HFFc6 (cell line): ENCODE measurements around the gene CDC42BPA. TPM values are rescaled to one million over a fixed set of nuclear protein-coding genes. Genes with fewer than 3 reads are reported as not detected.

ENCODE experiments used
- DNase-seq: peaks from one replicate; pipeline ENCODE4 v3.0.0-alpha.2; 2018
- H3K27ac Mint-ChIP-seq: 2 replicates; pipeline ENCODE4 v1.8.0; 2020; ENCODE audit warnings: mild to moderate bottlenecking, mixed read lengths
- H3K27me3 Mint-ChIP-seq: 2 replicates; pipeline ENCODE4 v1.8.0; 2021; ENCODE audit warnings: mild to moderate bottlenecking, moderate library complexity, mixed read lengths; ENCODE audit not compliant: insufficient read depth
- H3K36me3 Mint-ChIP-seq: 2 replicates; pipeline ENCODE4 v1.8.0; 2021; ENCODE audit warnings: low read depth, mixed read lengths
- H3K4me1 Mint-ChIP-seq: 2 replicates; pipeline ENCODE4 v1.8.0; 2020; ENCODE audit warnings: low read depth, mixed read lengths
- H3K4me3 Mint-ChIP-seq: 2 replicates; pipeline ENCODE4 v1.8.0; 2020; ENCODE audit warnings: mild to moderate bottlenecking, moderate library complexity, mixed read lengths
- H3K9me3 Mint-ChIP-seq: 2 replicates; pipeline ENCODE4 v1.8.0; 2020; ENCODE audit warnings: mild to moderate bottlenecking, mixed read lengths
- CTCF ChIP-seq: fragments of 200-600 bp; sonication (generic); IDR thresholded peaks from 2 replicates; pipeline ENCODE4 v1.5.0; 2021; ENCODE audit warnings: antibody characterized with exemption, mild to moderate bottlenecking
- total RNA-seq, 6 experiments: library from RNA; stranded (reverse); fragmentation: NEBNext Ultra II Directional; extraction: Animal tissue kit (Norgen Biotek cat#: 25700); gene quantifications; 2 replicates in 1 of 6; 3 replicates in 5 of 6; pipeline ENCODE4 v1.2.3, GENCODE V29; 2021

Gene CDC42BPA
- total RNA-seq, 6 experiments from 2014 or later: 32.8 to 37.8 (median 35.8) TPM

GRCh38 chr1:226973371-226973897, 344.9 kb downstream of the CDC42BPA start:
- H3K4me1 Mint-ChIP-seq: peaks cover 12% of the 10 kb centered on the region
- TF ChIP-seq CTCF: no peak
- no peak for DNase-seq
- no peak overlapping the region for H3K4me3 Mint-ChIP-seq
- peaks cover 8% of the 10 kb centered on the region for H3K36me3 Mint-ChIP-seq
- H3K27me3 Mint-ChIP-seq: peaks cover 3% of the 10 kb centered on the region; the same call in 1 of the 2 replicates
- 0 out of 2 replicates have a peak overlapping the region, but pooled peaks have one; percentile 25 for H3K27ac Mint-ChIP-seq
- H3K9me3 Mint-ChIP-seq: peaks cover 7% of the 10 kb centered on the region

GRCh38 chr1:226972931-226973330, 345.4 kb downstream of the CDC42BPA start:
- no peak for DNase-seq
- Mint-ChIP-seq H3K4me1 (peaks cover 12% of the 10 kb centered on the region), H3K36me3 (peaks cover 8% of the 10 kb centered on the region), H3K27me3 (peaks cover 3% of the 10 kb centered on the region; the same call in 1 of the 2 replicates), H3K4me3 (no peak overlapping the region), H3K27ac (no peak overlapping the region), H3K9me3 (peaks cover 7% of the 10 kb centered on the region)
- no peak for TF ChIP-seq CTCF

- Mint-ChIP-seq H3K4me1 (peaks cover 12% of the 10 kb centered on the region), H3K9me3 (peaks cover 7% of the 10 kb centered on the region), H3K27ac (no peak overlapping the region), H3K36me3 (peaks cover 8% of the 10 kb centered on the region), H3K27me3 (peaks cover 3% of the 10 kb centered on the region; the same call in 1 of the 2 replicates), H3K4me3 (no peak overlapping the region)
- no peak for DNase-seq
- TF ChIP-seq CTCF: no peak
Observed at GRCh38 chr1:226971765-226972164, 346.5 kb downstream of the CDC42BPA start.

DNA sequence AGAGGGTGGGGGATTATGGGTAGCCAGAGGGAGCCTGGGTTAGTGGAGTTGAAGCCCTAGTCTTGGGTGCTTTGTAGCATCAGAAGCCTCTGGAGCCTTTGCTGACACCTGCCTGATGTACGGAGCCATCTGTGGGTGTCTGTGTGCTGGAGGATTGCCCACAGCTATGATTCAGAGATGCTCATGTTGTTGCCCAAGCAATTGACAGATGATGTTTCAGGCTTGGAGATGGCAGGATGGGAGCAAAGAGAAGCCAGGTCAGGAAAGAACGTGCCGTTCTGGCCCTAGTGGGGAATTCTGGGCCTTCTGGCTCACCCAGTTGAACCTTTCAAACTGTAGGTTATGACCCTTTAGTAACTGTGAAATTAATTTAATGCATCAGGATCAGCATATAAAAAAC, 350.6 kb downstream of the CDC42BPA start:
- no peak overlapping the region for H3K27ac Mint-ChIP-seq
- no peak for DNase-seq
- no peak overlapping the region for H3K4me3 Mint-ChIP-seq
- peaks cover 7% of the 10 kb centered on the region for H3K9me3 Mint-ChIP-seq
- H3K4me1 Mint-ChIP-seq: no peaks in the 10 kb centered on the region
- peaks cover 8% of the 10 kb centered on the region for H3K36me3 Mint-ChIP-seq
- TF ChIP-seq CTCF: no peak
- peaks cover 2% of the 10 kb centered on the region for H3K27me3 Mint-ChIP-seq

- H3K27ac Mint-ChIP-seq: no peak overlapping the region
- no peak for TF ChIP-seq CTCF
- no peak overlapping the region for H3K4me3 Mint-ChIP-seq
- H3K36me3 Mint-ChIP-seq: peaks cover 3% of the 10 kb centered on the region
- peaks cover 2% of the 10 kb centered on the region for H3K27me3 Mint-ChIP-seq
- no peaks in the 10 kb centered on the region for H3K4me1 Mint-ChIP-seq
- no peak for DNase-seq
- peaks cover 2% of the 10 kb centered on the region for H3K9me3 Mint-ChIP-seq
Observed at GRCh38 chr1:226966683-226967082, 351.6 kb downstream of the CDC42BPA start.
